B cell (primary cell): ENCODE data around the gene GGT7.

Experiments
- CTCF ChIP-seq: fragments of 200-600 bp; IDR thresholded peaks from one replicate; pipeline ENCODE4 v1.8.0; 2022; ENCODE audit warnings: antibody characterized with exemption, mild to moderate bottlenecking
- EZH2 ChIP-seq: IDR thresholded peaks from 2 replicates; pipeline ENCODE4 v1.6.1; 2012; ENCODE audit warnings: borderline replicate concordance, low read depth, mild to moderate bottlenecking, moderate library complexity, low read length; ENCODE audit not compliant: insufficient read depth, poor library complexity, severe bottlenecking

GRCh38 chr20:34797012-34797995, 75.4 kb downstream of the GGT7 start:
- TF ChIP-seq CTCF: no peak
- no peak for TF ChIP-seq EZH2
